Activated CD8-positive, alpha-beta T cell treated with anti-CD3 and anti-CD28 coated beads for 36 hours (primary cell): Measurements from ENCODE around the gene BRINP1. TPM values are rescaled to one million over a fixed set of nuclear protein-coding genes. Genes with fewer than 3 reads are reported as not detected.

Experiments
- ATAC-seq: fragments of 200-7000 bp; cut with Tn5 transposase; one replicate; pipeline ENCODE4 v1.10.0; 2021; ENCODE audit warnings: mild to moderate bottlenecking, moderate library complexity
- CTCF ChIA-PET: fragments of 350-600 bp; sonication (Branson Sonifier 250); formaldehyde crosslinking; loops from one replicate; lab custom pipeline; 2021; ENCODE audit warnings: antibody characterized with exemption; lab: Charles Lee
- POLR2A ChIA-PET: fragments of 350-600 bp; sonication (Branson Sonifier 250); formaldehyde crosslinking; loops from one replicate; lab custom pipeline; 2021; ENCODE audit warnings: antibody characterized with exemption; lab: Charles Lee
- DNase-seq: peaks from one replicate; pipeline ENCODE4 v3.0.0-alpha.2; 2020
- H3K27ac Mint-ChIP-seq: one replicate; pipeline ENCODE4 v1.8.0; 2021; ENCODE audit warnings: mild to moderate bottlenecking, mixed read lengths
- H3K27me3 Mint-ChIP-seq: one replicate; pipeline ENCODE4 v1.8.0; 2021; ENCODE audit warnings: mixed read lengths
- H3K36me3 Mint-ChIP-seq: one replicate; pipeline ENCODE4 v1.8.0; 2021; ENCODE audit warnings: low read depth, mixed read lengths
- H3K4me1 Mint-ChIP-seq: one replicate; pipeline ENCODE4 v1.8.0; 2021; ENCODE audit warnings: low read depth, mixed read lengths
- H3K4me3 Mint-ChIP-seq: one replicate; pipeline ENCODE4 v1.8.0; 2021; ENCODE audit warnings: mild to moderate bottlenecking, moderate library complexity, mixed read lengths
- H3K9me3 Mint-ChIP-seq: one replicate; pipeline ENCODE4 v1.8.0; 2021; ENCODE audit warnings: mixed read lengths
- intact Hi-C: fragments of 100-400 bp; cut with micrococcal nuclease; formaldehyde crosslinking; loops from one replicate; pipeline ENCODE4 v1.10.0; 2022
- total RNA-seq, 2 experiments: library from RNA; stranded (reverse); gene quantifications; one replicate each; pipeline ENCODE4 v1.2.3, GENCODE V29; 2021
- TF ChIP-seq, protein P1 (sequence below): fragments of 200-600 bp; IDR thresholded peaks from one replicate; pipeline ENCODE4 v1.8.0; 2022; ENCODE audit warnings: antibody characterized with exemption, mild to moderate bottlenecking

BRINP1 gene
- total RNA-seq: not detected

- H3K4me1 Mint-ChIP-seq: peaks cover 4% of the 10 kb centered on the region
- DNase-seq (peak; percentile 2), ATAC-seq (no peak)
- peaks cover 3% of the 10 kb centered on the region for H3K9me3 Mint-ChIP-seq
- peaks cover 41% of the 10 kb centered on the region for H3K27me3 Mint-ChIP-seq
- ChIA-PET CTCF (no interaction called here), POLR2A (no interaction called here)
- intact Hi-C loops: no loop called here
- TF ChIP-seq, protein P1, sequence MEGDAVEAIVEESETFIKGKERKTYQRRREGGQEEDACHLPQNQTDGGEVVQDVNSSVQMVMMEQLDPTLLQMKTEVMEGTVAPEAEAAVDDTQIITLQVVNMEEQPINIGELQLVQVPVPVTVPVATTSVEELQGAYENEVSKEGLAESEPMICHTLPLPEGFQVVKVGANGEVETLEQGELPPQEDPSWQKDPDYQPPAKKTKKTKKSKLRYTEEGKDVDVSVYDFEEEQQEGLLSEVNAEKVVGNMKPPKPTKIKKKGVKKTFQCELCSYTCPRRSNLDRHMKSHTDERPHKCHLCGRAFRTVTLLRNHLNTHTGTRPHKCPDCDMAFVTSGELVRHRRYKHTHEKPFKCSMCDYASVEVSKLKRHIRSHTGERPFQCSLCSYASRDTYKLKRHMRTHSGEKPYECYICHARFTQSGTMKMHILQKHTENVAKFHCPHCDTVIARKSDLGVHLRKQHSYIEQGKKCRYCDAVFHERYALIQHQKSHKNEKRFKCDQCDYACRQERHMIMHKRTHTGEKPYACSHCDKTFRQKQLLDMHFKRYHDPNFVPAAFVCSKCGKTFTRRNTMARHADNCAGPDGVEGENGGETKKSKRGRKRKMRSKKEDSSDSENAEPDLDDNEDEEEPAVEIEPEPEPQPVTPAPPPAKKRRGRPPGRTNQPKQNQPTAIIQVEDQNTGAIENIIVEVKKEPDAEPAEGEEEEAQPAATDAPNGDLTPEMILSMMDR: no peak
- H3K27ac Mint-ChIP-seq: no peak within 1 kb of the TSS
- H3K4me3 Mint-ChIP-seq: no peak within 1 kb of the TSS
- no peaks in the 10 kb centered on the region for H3K36me3 Mint-ChIP-seq
Measured at GRCh38 chr9:119368681-119369581, at the start of gene BRINP1. TSS of gene BRINP1 (minus strand) at chr9:119369435. CDS start at chr9:119313355, 56,080 bp downstream.

DNA sequence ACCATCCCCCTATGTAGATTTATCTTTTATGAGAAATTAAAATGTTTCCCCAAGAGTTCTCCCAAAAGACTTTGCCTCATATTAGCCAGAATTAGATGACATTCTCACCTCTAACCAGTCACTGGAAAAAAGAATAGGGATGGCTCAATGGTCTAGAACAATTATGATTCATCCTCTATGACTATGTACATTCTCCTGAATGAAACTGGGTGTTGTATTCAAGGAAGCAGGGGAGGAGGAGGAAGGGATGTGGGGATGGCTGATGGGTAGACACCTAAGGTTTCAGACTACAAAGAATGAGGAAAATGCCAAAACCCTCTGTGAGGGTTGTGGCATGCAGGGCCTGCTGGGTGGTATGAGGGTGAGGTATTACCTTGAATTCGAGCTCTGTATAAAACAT, 49.5 kb upstream of the BRINP1 start:
- H3K4me3 Mint-ChIP-seq: no peak overlapping the region
- no peaks in the 10 kb centered on the region for H3K4me1 Mint-ChIP-seq
- ChIA-PET CTCF (no interaction called here), POLR2A (no interaction called here)
- no peaks in the 10 kb centered on the region for H3K36me3 Mint-ChIP-seq
- H3K27ac Mint-ChIP-seq: no peak overlapping the region
- intact Hi-C loops: no loop called here
- no peaks in the 10 kb centered on the region for H3K9me3 Mint-ChIP-seq
- DNase-seq (no peak), ATAC-seq (no peak)
- H3K27me3 Mint-ChIP-seq: no peaks in the 10 kb centered on the region
- TF ChIP-seq, protein P1: no peak

GRCh38 chr9:119416793-119417192, 47.6 kb upstream of the BRINP1 start:
- ChIA-PET CTCF (no interaction called here), POLR2A (no interaction called here)
- no peak for ATAC-seq
- Mint-ChIP-seq H3K4me1 (no peaks in the 10 kb centered on the region), H3K27me3 (no peaks in the 10 kb centered on the region), H3K27ac (no peak overlapping the region), H3K4me3 (no peak overlapping the region), H3K9me3 (no peaks in the 10 kb centered on the region), H3K36me3 (no peaks in the 10 kb centered on the region)
- intact Hi-C loops: no loop called here
- DNase-seq: no peak
- TF ChIP-seq, protein P1: no peak

- H3K4me3 Mint-ChIP-seq: no peak overlapping the region
- ChIA-PET POLR2A (no interaction called here), CTCF (no interaction called here)
- no peak overlapping the region for H3K27ac Mint-ChIP-seq
- ATAC-seq (no peak), DNase-seq (no peak)
- H3K4me1 Mint-ChIP-seq: no peaks in the 10 kb centered on the region
- no peaks in the 10 kb centered on the region for H3K36me3 Mint-ChIP-seq
- H3K9me3 Mint-ChIP-seq: no peaks in the 10 kb centered on the region
- TF ChIP-seq, protein P1: no peak
- intact Hi-C loops: no loop called here
- no peaks in the 10 kb centered on the region for H3K27me3 Mint-ChIP-seq
Measured at GRCh38 chr9:119412399-119412798, 43.2 kb upstream of the BRINP1 start.

DNA sequence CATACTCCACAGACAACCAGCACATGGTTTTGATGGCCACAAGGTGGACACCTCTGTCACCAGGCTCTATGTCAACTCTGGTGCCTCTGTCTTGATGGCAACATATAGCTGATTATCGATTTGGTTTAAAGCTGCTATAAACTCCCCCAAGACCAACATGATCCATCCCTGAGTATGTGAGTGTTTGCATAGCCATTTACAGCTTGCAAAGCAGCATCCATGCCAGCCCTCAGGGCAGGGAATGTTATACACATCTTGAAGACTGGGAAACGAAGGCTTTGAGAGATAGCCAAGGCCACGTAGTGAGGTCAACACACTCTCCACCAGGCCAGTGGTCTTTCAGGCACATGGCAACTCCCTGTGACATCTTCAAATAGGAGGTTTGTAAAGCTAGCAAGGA, 40.3 kb upstream of the BRINP1 start:
- no peak overlapping the region for H3K27ac Mint-ChIP-seq
- ATAC-seq: no peak
- no peak for DNase-seq
- no peaks in the 10 kb centered on the region for H3K4me1 Mint-ChIP-seq
- H3K9me3 Mint-ChIP-seq: peaks cover 4% of the 10 kb centered on the region
- ChIA-PET CTCF (no interaction called here), POLR2A (no interaction called here)
- no peaks in the 10 kb centered on the region for H3K27me3 Mint-ChIP-seq
- intact Hi-C loops: no loop called here
- TF ChIP-seq, protein P1: no peak
- H3K4me3 Mint-ChIP-seq: no peak overlapping the region
- no peaks in the 10 kb centered on the region for H3K36me3 Mint-ChIP-seq
